Right renal cortex interstitium (tissue), 3 donors: ENCODE results near the gene PPP1R14C. TPM values are rescaled to one million over a fixed set of nuclear protein-coding genes. Genes with fewer than 3 reads are reported as not detected.

Experiments
- DNase-seq, 3 donors: peaks; one replicate each; pipeline ENCODE4 v3.0.0-alpha.2; 2013; ENCODE audit warnings: low read depth in 3 of 3, low spot score in 2 of 3
- polyA plus RNA-seq, 3 donors: library from polyadenylated mRNA; unstranded; fragments of 120-200 nt; gene quantifications; one replicate each; pipeline ENCODE4 v1.2.1, GENCODE V29; 2013; ENCODE audit not compliant: insufficient read length in 3 of 3

PPP1R14C gene
- polyA plus RNA-seq, 3 donors: 23.3 to 25.1 (median 24.7) TPM

DNA sequence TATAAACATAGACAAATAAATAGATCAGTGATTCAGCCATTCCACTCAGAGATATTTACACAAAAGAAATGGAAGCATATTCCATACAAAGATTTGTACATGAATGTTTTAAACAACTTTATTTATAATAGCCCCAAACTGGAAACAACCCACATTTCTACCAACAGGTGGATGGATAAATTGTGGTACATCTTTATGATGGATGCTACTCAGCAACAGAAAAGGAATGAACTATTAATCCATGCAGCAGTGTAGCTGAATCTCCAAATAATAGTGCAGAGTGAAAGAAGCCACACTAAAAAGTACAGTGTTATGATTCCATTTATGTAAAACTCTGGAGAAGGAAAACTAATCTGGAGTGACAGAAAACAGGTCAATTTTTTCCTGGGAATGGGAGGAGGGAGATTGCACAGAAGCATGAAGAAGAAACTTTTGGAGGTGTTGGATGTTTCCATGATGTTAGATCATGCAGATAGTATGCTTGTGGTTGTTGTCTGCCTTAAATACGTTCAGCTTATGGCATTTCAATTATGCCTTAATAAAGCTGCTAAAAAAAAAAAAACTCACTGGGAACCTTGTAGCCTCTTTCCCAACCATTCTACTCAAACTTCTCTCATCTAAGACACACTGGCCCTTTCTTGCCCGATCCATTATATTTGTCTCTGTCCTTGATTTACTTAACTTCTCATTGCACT is 100.9 kb downstream of the PPP1R14C start:
- DNase-seq: no peak

DNA sequence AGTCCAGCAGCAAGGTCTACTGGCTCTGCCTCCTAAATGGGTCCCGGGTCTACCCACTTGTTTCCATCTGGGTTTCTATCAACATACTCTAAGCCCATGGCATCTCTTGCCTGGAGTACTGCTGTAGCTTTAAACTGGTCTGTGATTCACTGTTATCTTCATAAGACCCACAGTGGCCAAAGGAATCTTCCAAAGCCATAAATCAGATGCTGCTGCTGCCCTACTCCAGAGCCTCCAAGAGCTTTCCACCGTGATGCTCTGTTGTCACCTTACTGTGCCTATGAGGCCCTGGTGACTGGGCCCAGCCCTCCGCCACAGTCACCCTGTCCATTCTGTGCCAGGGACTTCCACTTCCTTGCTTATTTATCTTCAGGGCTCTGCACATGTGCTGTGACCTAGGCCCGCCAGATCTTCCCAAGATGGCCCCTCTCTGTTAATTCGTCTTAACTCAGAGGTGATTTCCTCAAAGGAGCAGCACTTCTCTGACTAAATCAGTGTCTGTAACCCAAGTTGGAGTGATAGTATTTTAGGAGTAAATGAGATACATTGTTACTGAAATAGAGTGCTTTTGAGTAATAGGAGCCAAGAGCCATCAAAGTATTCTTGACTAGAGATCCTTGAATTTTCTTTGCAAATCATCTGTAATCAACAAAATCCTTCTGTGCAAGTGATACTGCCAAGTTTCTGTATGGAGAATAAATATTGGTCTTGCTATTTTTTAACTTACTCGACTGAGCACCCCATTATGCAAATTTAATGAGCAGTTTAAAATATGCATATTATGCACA is 102.5 kb downstream of the PPP1R14C start:
- no peak for DNase-seq

DNA sequence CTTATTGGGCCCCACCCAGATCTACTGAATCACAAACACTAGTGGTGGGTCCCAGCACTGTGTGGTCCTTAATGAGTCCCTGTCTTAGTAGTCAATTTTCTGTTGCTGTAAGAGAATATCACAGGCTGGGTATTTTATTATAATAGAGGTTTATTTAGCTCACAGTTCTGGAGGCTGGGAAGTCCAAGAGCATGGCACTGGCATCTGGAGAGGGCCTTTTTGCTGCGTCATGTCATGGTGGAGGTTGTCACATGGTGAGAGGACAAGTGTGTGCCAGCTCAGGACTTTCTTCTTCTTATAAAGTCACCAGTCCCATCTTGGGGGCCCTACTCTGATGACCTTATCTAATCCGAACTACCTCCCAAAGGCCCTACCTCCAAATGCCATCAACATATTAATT is 105.0 kb downstream of the PPP1R14C start:
- no peak for DNase-seq

DNA sequence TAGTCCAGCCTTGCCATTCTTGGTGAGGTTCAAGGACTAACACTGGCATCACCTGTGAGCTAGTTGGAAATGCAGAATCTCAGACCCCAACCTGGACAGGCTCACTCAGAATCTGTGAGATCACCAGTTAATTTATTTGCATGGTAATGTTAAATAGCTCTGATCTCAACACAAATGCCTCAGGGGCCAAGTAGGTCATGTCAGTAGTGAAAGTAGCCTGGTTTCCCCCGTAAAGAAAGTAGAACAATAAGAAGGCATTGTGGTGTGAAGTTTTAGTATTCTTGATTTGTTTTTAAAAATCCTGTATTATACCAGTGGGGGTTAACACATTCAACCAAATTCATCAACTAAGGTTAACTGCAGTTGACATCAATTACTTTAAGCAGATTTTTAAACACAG is 105.5 kb downstream of the PPP1R14C start:
- no peak for DNase-seq

DNA sequence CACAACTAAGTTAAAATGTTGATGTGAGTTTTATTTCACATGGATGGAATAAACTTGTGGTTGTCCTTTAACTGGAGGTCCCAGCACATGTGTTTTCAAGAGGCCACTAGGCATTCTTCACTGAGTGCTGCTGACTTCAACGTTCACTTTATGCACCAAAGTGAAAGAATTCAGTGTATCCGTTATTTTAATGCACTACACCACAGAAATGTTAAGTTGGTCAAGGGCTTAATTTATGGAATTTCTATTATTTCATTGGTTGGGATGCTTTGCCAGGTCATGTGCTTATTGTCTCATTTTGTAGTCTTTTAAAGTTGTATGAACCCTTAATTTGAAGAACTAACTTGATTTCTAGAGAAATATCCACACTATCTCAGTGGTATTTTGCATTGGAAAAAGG is 106.4 kb downstream of the PPP1R14C start:
- no peak for DNase-seq

DNA sequence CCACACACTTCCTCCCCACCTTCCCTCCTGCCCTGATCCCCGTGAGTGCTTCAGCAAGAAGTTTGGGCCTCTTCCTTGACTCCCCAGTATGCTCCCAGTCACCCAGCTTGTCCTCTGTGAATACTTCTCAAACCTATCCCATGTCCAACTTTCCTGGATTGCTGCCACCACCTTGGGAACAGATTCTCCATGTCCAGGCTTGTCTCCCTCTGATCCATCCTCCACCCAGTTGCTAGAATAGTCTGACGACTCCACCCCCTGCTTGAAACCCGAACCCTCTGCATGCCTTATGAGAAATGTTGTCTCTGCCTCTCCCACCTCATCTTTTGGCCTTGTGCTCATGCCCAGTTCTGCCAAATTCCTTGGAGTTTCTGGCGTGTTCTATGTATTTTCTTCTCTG is 108.0 kb downstream of the PPP1R14C start:
- DNase-seq: no peak

DNA sequence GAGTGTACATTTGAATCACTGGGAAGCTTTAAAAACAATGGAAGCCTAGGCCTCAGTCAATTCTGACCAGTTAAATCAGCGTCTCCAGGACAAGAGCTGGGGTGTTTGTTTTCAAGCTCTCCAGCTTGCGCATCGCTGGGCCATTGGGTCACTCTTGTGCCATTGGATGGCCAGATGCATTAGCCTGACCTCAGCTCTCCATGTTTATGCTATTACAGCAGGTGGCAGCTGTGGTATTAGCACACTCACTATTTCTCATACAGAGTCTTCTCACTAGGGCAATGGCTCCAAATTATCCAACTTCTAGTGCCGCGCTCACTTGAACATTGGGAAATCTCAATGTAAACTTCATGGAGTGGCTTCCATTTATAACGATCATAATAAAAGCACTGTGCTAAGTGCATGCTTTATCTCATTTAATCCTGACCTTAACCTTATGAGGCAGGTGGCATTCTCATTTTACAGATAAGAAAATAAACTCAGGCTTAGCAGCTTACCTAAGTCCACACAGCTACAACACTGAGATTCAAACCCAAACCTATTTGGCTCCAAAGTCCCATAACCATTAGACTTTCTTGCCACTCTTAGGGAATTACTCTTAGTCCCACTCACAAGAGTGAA is 108.8 kb downstream of the PPP1R14C start:
- DNase-seq: no peak

DNA sequence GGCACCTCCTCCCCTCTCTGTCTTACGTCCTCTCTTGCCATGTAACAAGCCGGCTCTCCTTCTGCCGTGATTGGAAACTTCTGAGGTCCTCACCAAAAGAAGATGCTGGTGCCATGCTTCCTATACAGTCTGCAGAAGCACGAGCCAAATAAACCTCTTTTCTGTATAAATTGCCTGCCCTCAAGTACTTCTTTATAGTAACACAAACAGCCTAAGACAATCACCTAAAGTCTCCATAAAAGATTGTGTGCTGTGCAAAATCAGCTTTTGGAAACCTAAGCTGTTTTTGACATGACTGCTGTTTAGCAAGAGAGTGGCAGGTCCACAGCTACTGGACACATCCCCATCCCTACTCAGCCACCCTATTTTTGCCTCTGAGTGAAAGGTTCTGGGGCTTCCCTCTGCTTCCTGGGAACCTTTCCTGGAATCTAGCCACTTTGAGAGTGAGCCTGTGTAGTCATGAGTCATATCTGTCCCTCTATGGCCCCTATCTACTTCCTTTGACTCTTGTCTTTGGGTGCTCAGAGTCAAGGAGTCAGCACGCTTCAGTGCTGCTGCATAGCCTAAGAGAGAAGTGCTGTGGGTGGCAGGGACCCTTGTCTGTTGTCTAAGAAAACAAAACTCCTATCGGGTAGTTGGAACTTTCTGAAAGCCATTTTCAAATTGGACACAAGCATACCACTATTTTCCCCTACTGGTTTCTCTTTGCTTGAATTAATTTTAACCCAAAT is 110.0 kb downstream of the PPP1R14C start:
- no peak for DNase-seq

DNA sequence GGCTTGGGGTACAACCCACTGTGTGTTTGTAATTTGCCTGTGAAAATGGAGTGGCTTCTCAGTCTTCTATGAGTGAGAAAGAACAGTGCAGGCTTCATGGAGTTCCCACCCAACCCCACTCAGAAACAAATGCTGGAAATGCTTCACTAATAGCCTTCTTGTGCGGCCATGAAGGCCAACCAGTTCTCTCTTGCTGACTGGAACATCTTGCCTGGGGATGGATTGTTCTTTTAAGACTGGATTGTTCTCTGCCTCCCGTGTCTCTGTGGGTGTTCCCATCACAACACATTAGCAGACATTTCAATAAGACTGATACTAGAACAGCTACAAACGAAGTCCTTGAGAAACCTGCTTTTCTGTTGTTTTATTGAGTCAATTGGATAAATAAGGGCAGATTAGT is 110.6 kb downstream of the PPP1R14C start:
- no peak for DNase-seq

DNA sequence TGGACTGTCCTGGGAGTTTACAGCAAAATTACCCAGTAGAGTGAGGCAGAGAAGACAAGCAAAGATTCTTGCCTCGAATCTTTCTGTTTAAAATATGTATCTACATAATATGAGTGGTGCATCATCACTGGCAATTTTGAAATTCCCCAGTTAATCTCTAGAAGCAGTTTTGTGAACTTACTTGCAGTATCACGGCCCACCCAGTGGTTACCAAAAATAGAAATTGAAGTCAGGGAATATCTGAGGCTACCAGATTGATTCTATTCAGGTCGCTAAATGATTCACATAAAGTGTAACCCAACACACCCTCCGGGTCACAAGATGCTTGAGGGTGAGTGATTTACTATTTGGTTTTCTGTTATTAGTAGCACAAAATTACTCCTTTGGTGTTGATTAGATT is 111.9 kb downstream of the PPP1R14C start:
- DNase-seq: no peak

DNA sequence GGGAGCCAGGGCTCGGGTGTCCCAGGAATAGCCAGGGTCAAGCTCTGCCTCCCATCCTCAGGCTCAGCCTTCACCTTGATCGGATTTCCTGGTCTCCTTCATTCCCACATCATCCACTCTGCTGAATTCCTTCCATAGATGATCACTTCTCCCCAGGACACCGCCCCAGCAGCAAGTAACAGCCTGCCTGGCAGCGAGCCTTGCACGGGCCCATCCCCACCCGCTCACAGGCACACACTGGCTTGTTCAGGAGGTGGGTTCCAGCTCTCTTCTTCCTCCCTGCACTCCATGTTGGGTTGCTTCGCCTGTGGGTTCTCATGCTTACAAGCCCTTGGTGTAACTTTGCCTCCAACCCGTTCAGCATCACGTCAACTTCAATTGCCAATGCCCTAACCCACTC is 113.0 kb downstream of the PPP1R14C start:
- DNase-seq: no peak

DNA sequence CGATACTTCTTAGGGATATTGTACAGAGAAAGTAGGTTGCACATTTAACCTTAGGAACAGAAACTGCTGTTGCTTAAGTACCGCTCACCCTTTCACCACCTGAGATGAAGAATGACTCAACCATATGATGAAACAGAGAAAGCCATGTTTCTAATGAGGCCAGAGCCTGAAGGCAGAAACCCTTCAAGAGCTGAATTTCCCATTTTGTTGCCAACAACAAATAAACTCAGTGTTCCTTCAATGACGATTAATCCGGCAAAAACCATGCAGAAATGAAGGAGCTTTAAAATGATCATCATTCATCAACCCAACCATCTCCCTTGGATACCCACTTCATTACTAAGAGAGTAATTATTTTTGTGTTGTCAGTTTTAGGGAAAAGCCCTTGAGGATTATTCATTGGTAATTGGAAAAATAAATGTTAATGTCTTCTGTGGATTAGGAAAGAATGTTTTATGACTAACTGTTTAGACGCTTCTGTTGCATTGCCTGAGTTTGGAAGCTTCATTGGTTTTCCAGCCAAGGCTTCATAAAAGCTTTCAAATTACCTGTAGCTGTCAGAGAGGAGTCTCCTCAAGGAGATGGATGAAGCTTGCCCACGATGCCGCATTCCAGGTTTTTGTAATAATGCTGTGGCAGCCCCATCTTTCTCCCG is 113.9 kb downstream of the PPP1R14C start:
- DNase-seq: no peak

DNA sequence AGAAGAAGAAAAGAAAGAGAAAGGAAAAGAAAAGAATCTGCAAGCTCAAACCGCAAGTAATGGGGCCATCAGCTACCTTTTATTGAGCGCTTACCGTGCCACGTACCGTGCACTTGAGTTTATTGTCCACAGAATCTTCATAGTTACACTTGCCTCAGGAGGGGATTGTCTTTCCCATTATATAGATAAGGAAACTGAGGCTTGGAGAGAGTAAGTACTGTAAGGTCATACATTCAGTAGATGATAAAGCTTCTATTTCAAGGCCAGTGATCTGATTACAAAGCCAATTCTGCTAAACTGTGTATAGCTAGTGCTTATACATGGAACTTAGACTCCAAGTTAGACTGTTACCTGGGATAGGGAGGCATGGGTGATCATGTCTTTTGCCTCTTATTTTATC is 115.5 kb downstream of the PPP1R14C start:
- DNase-seq: no peak

DNA sequence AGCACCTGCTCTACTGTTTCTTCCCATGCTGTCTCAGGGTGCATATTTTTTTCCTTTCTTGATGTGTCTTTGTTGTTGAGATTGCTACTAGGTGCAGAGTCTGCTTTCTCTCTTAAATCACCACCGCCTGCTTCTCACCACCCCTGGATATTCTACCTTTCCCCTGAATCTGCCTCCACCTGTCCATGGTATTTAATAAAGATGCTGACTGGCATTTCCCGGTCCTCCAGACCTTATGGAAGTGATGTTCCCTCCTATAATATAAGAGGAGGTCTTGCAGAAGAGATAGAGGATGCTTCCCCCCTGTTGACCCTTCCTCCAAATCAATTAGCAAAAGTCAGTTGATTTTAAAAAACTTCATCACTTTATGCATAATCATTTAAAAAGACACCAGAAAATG is 118.1 kb downstream of the PPP1R14C start:
- no peak for DNase-seq

DNA sequence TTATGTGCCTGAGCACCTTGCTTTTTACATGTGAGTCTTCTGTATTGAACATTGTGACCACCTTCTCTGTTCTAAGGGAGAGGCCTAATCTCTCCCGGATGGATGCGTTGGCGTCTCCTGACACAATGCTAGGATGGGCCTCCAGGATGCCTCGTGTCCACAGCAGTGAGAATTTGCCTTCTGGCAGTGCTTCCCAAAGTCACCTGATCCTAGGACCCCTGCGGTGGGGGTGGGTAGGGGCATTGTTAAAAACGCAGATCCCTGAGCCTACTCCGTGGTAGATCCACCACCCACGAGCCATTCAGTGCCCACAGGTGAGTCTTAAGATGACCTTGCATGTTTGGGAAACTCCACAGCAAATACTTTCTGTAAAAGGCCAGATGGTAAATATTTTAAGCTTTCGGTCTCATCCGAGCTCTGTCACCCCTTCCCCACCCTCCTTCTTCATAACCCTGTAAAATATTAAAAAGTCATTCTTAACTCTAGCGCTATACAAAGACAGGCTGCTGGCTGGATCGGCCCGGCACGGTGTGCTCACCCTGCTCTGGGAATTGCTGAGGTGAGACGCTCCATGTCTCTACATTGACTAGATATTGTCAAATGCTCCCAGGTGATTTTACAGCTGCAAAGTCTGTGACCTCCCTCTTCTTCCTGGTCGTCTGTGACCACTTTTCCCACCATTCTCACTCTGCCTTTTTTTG is 119.3 kb downstream of the PPP1R14C start:
- DNase-seq: no peak

DNA sequence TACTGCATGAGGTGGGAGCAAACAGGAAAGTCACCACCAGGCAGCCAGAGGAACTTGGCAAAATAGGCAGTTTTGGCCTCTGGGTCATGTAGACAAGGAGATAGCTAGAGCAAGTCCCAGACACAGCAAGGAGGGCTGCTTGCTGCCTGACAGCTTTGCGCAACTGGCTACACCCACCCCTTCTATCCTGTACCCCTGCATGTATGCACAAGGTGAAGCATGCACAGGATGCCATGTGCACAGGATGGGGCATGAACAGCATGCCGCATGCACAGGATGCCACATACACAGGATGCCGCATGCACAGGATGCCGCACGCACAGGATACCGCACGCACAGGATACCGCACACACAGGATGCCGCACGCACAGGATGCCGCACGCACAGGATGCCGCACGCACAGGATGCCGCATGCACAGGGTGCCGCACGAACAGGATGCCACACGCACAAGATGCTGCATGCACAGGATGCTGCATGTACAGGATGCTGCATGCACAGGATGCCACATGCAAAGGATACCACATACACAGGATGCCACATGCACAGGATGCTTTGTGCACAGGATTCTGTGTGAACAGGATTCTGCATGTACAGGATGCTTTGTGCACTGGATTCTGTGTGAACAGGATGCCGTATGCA is 121.0 kb downstream of the PPP1R14C start:
- DNase-seq: no peak

DNA sequence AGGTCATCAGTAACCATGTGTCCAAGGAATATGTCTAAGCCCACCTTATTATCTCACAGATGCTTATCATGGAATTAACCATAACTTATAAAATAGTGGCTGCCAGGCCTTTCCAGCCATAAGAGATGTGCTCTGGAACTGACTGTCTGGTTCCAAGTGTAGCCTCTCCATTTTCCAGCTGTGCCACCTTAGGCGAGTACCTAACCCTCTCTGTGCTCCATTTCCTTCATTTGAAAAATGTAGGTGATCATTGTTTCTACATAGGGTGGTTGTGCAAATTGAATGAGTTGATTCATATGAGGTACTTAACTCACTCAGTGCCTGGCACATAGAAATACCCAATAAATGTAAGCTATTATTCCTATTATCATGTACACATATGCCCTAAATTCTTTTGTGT is 123.5 kb downstream of the PPP1R14C start:
- DNase-seq: no peak

DNA sequence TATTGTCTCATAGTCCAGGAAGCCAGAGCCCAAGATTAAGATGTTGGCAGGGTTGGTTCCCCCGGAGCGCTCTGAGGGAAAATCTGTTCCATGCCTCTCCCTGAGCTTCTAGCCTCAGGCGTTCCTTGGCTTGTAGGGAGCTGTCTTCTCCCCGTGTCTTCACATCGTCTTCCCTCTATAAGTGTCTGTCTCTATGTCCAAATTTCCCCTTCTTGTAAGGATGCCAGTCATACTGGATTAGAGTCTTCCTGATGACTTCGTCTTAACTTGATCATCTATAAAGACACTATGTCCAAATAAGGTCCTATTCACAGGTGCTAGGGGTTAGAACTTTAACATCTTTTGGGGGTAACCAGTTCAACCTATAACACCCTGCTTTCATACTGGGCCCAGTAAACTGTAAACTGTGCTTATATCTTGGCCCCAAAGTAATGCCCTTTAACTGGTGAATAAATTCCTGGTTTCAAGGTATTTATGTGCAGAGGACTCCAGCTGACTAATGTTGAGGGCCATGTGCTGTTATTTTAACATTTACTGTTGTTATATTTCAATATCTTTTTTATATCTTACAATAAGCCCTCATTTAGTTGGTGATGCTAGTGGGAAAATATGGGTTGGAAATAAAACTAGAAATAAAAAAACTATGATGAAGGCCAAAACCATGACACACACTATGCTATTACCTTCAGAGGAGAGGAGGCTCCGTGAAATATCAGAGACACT is 124.3 kb downstream of the PPP1R14C start:
- no peak for DNase-seq
